GM06990 (cell line): ENCODE results near the gene SETD6.

Experiments used
- DNase-seq: peaks from one replicate; pipeline ENCODE4 v3.0.0-alpha.2; 2011; ENCODE audit not compliant: insufficient read length; ENCODE audit errors: extremely low read depth
- H3K27me3 ChIP-seq: replicated peaks from 2 replicates; pipeline ENCODE4 v1.6.0; 2011; ENCODE audit warnings: low read length; ENCODE audit not compliant: control insufficient read depth, insufficient read depth
- H3K36me3 ChIP-seq: 2 replicates; pipeline ENCODE4 v1.5.1; 2011; ENCODE audit warnings: low read length; ENCODE audit not compliant: control insufficient read depth, insufficient read depth
- H3K4me3 ChIP-seq: replicated peaks from 2 replicates; pipeline ENCODE4 v1.5.1; 2011; ENCODE audit warnings: low read depth, mild to moderate bottlenecking, control low read depth, low read length
- TF ChIP-seq, protein P1 (sequence below): IDR thresholded peaks from 2 replicates; pipeline ENCODE4 v1.5.1; 2011; ENCODE audit warnings: low read length, control low read depth, mild to moderate bottlenecking, inconsistent platforms; ENCODE audit not compliant: insufficient read depth, poor library complexity, severe bottlenecking

SETD6 gene

DNA sequence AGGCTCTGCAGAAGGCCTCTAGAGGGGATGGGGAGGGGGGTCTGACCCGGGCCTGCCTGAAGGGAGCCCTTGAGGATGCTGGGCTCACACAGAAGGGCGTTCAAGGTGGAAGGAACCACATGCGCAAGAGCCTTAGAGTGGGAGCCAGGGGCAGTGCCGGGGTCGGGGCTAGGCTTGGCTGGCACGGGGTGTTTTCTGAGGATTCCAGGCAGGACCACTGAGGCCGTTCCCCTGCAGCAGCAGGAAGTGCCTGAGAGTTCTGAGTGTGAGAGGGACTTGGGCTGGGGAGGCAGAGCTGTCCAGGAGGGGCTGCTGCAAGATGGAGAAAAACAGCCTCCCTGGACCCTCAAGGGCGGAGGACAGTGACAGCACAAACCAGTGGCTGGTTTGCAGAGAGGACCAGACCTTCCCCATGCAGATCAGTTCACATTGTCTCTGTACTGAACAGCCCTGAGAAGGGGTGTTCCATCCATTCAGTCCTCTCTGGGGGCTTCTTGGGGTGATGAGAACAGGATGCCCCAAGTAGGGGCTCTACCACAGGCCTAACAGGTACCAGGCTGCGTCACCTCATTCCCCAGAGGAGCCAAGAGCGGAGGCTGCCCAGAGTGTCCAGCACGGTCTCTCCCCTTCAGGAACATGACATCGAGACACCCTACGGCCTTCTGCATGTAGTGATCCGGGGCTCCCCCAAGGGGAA, 12.0 kb upstream of the SETD6 start:
- Histone ChIP-seq H3K36me3 (no peaks in the 10 kb centered on the region), H3K27me3 (no peaks in the 10 kb centered on the region), H3K4me3 (no peak overlapping the region)
- TF ChIP-seq, protein P1, sequence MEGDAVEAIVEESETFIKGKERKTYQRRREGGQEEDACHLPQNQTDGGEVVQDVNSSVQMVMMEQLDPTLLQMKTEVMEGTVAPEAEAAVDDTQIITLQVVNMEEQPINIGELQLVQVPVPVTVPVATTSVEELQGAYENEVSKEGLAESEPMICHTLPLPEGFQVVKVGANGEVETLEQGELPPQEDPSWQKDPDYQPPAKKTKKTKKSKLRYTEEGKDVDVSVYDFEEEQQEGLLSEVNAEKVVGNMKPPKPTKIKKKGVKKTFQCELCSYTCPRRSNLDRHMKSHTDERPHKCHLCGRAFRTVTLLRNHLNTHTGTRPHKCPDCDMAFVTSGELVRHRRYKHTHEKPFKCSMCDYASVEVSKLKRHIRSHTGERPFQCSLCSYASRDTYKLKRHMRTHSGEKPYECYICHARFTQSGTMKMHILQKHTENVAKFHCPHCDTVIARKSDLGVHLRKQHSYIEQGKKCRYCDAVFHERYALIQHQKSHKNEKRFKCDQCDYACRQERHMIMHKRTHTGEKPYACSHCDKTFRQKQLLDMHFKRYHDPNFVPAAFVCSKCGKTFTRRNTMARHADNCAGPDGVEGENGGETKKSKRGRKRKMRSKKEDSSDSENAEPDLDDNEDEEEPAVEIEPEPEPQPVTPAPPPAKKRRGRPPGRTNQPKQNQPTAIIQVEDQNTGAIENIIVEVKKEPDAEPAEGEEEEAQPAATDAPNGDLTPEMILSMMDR = no peak
- DNase-seq = no peak

- Histone ChIP-seq H3K27me3 (no peaks in the 10 kb centered on the region), H3K36me3 (no peaks in the 10 kb centered on the region), H3K4me3 (no peak overlapping the region)
- TF ChIP-seq, protein P1 = no peak
- no peak for DNase-seq
Measured at GRCh38 chr16:58503863-58504688, 11.2 kb upstream of the SETD6 start.

DNA sequence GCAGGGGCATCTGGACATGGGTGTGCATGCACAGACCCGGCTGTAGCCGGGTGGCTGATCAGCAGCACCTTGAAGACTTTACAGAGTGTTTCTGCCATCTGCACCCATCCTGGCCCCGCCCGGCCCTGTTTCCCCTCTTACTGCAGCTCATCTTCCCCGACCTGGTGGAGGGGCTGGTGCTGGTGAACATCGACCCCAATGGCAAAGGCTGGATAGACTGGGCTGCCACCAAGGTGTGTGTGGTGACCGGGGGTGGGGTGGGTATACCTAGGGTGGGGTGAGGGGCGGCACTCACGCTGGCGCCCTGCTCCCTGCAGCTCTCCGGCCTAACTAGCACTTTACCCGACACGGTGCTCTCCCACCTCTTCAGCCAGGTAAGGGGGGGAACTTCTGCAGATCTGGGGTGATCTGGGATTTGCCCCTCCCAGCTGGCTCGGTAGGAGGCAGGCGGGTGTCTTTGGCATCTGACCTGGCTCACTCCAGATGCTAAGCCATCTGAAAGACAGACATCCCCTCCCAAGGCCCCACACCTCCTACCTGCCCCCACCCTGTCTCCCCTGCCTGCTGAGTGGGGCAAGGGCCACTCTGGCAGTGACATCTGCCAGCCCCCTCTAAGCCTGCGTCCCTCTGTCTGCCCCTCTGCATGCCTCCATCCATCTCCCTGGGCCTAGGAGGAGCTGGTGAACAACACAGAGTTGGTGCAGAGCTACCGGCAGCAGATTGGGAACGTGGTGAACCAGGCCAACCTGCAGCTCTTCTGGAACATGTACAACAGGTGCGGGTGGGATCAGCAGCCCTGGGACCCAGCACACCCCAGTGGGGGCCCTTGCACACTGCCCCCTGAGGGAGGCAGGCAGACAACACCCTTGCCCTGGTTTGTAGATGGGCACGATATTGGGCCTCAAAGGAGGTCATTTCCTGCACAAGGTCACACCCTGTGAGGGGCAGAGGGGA, 8.8 kb upstream of the SETD6 start:
- no peaks in the 10 kb centered on the region for H3K36me3 ChIP-seq
- H3K27me3 ChIP-seq = no peaks in the 10 kb centered on the region
- no peak for DNase-seq
- H3K4me3 ChIP-seq = no peak overlapping the region
- TF ChIP-seq, protein P1 = no peak

- Histone ChIP-seq H3K27me3 (no peaks in the 10 kb centered on the region), H3K36me3 (no peaks in the 10 kb centered on the region), H3K4me3 (no peak overlapping the region)
- DNase-seq = no peak
- TF ChIP-seq, protein P1 = no peak
Measured at GRCh38 chr16:58507195-58507962, 7.9 kb upstream of the SETD6 start.
